H1 (cell line): ENCODE measurements around the gene SKAP2. TPM values are rescaled to one million over a fixed set of nuclear protein-coding genes. Genes with fewer than 3 reads are reported as not detected.

ENCODE experiments used
- ATF2 ChIP-seq: IDR thresholded peaks from 2 replicates; pipeline ENCODE4 v1.6.1; 2012; ENCODE audit warnings: low read length, inconsistent platforms
- MAFK ChIP-seq: IDR thresholded peaks from 2 replicates; pipeline ENCODE4 v1.6.1; 2012; ENCODE audit warnings: low read depth, mild to moderate bottlenecking, improper control_type of control experiment, low read length
- SIX5 ChIP-seq: IDR thresholded peaks from 2 replicates; pipeline ENCODE4 v1.6.1; 2011; ENCODE audit warnings: mild to moderate bottlenecking, low read depth, low read length
- ZNF274 ChIP-seq: IDR thresholded peaks from 2 replicates; pipeline ENCODE4 v1.7.0; 2012; ENCODE audit warnings: low read length, borderline replicate concordance; ENCODE audit errors: extremely low read depth
- polyA plus RNA-seq, 7 experiments: library from polyadenylated mRNA; depleted of rRNA in 3 of 7; stranded (reverse) in 5 of 7; unstranded in 2 of 7; fragments of >200 nt in 5 of 7; fragments of 200-250 nt in 2 of 7; gene quantifications; 1 replicate in 5 of 7; 2 replicates in 1 of 7; 4 replicates in 1 of 7; pipeline versions ENCODE4 v1.2.1 to v1.2.3, GENCODE V29; 2011 to 2013; ENCODE audit warnings: missing spikeins in 2 of 7, mixed read lengths in 2 of 7
- total RNA-seq: library from RNA; stranded (reverse); fragmentation: NEBNext Ultra II Directional; extraction: Animal tissue kit (Norgen Biotek cat#: 25700); gene quantifications from 2 replicates; pipeline ENCODE4 v1.2.1, GENCODE V29; 2021

Gene SKAP2
- total and polyA plus RNA-seq, 2 of the 8 experiments (the other 6 are each of a cell fraction or from before 2014, with no cell fraction given) = 0.53 to 5.1 TPM

DNA sequence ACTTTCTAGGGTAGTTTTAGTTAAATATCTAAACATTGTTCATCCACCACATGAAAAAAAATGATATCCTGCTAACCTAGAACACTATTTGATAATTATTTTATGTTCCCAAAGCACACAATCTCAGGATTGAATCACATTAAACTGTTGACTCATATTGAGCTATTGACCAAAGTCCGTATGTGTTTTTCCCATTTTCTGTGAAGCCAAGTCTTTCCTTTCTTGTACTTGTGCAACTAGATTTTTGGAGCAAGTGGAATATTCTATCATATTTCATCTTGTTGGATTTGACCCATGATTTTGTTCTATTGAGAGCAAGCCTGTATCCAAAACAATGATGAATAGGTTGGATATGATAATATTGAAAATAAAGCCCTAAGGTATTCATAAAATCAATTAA, 164.6 kb downstream of the SKAP2 start (continued):
- no peak for TF ChIP-seq SIX5
- TF ChIP-seq ZNF274 = no peak
- TF ChIP-seq ATF2 = no peak
- no peak for TF ChIP-seq MAFK
